HEK293T (cell line): ENCODE data around the gene SPATA20.

Experiments used
- ARNT ChIP-seq: fragments of 450-650 bp; IDR thresholded peaks from 2 replicates; pipeline ENCODE4 v1.6.1; 2017; ENCODE audit warnings: mild to moderate bottlenecking
- BHLHE40 ChIP-seq: fragments of 450-650 bp; IDR thresholded peaks from 2 replicates; pipeline ENCODE4 v1.6.1; 2016; ENCODE audit warnings: mild to moderate bottlenecking, moderate library complexity, borderline replicate concordance
- ELF4 ChIP-seq: fragments of 450-650 bp; IDR thresholded peaks from 2 replicates; pipeline ENCODE4 v1.6.1; 2017; ENCODE audit warnings: antibody characterized with exemption
- FOXA1 ChIP-seq: fragments of 450-650 bp; IDR thresholded peaks from 2 replicates; pipeline ENCODE4 v1.6.1; 2016; ENCODE audit warnings: mild to moderate bottlenecking
- FOXK2 ChIP-seq: fragments of 450-650 bp; IDR thresholded peaks from 2 replicates; pipeline ENCODE4 v1.6.1; 2016; ENCODE audit warnings: mild to moderate bottlenecking
- FOXM1 ChIP-seq: fragments of 450-650 bp; IDR thresholded peaks from 2 replicates; pipeline ENCODE4 v1.6.1; 2017; ENCODE audit warnings: mild to moderate bottlenecking, borderline replicate concordance
- HDGF ChIP-seq: fragments of 450-650 bp; IDR thresholded peaks from 2 replicates; pipeline ENCODE4 v1.6.1; 2017; ENCODE audit warnings: antibody characterized with exemption, borderline replicate concordance
- NFRKB ChIP-seq: fragments of 450-650 bp; IDR thresholded peaks from 2 replicates; pipeline ENCODE4 v1.6.1; 2016; ENCODE audit warnings: mild to moderate bottlenecking, moderate library complexity
- PKNOX1 ChIP-seq: fragments of 450-650 bp; IDR thresholded peaks from 2 replicates; pipeline ENCODE4 v1.6.1; 2016
- SP1 ChIP-seq: fragments of 450-650 bp; IDR thresholded peaks from 2 replicates; pipeline ENCODE4 v1.6.1; 2017
- SUZ12 ChIP-seq: fragments of 450-650 bp; IDR thresholded peaks from 2 replicates; pipeline ENCODE4 v1.6.1; 2016; ENCODE audit warnings: mild to moderate bottlenecking
- TARDBP ChIP-seq: fragments of 450-650 bp; IDR thresholded peaks from 2 replicates; pipeline ENCODE4 v1.6.1; 2016
- ZNF384 ChIP-seq: fragments of 450-650 bp; IDR thresholded peaks from 2 replicates; pipeline ENCODE4 v1.6.1; 2016

- no peak for TF ChIP-seq SUZ12
- no peak for TF ChIP-seq FOXK2
- no peak for TF ChIP-seq FOXA1
- TF ChIP-seq ARNT, result no peak
- TF ChIP-seq HDGF, result no peak
- TF ChIP-seq BHLHE40, result no peak
- no peak for TF ChIP-seq SP1
- TF ChIP-seq FOXM1, result no peak
- TF ChIP-seq NFRKB, result no peak
- no peak for TF ChIP-seq TARDBP
- TF ChIP-seq ELF4, result no peak
- no peak for TF ChIP-seq ZNF384
- TF ChIP-seq PKNOX1, result peak; percentile 54
Observed at GRCh38 chr17:50527949-50528474, 19.0 kb upstream of the SPATA20 start.
